GM11168 (cell line): Measurements from ENCODE around the gene MBTPS2.
"Not testable (repeated sequence)": the region's sequence is repeated elsewhere in the genome, so short reads cannot be mapped to it uniquely, and the experiment has no call there.

Experiments used
- in situ Hi-C: fragments of 300-500 bp; cut with MboI; formaldehyde crosslinking; loops from one replicate; pipeline ENCODE4 v1.12.0; 2022; ENCODE audit warnings: low sequenced_read_pairs; ENCODE audit not compliant: unreplicated experiment

Gene MBTPS2

GRCh38 chrX:21839334-21840192, at the start of gene MBTPS2:
Gene MBTPS2, plus strand, starts transcription at chrX:21839617. Its CDS starts 118 bp downstream, at chrX:21839735.
- in situ Hi-C loops, result no loop called here

- in situ Hi-C loops, result no loop called here
Observed at GRCh38 chrX:21798677-21799219, 40.7 kb upstream of the MBTPS2 start.

GRCh38 chrX:21799767-21800166, 39.6 kb upstream of the MBTPS2 start:
- in situ Hi-C loops, result no loop called here

- in situ Hi-C loops, result no loop called here
Observed at GRCh38 chrX:21800344-21800770, 39.1 kb upstream of the MBTPS2 start.

GRCh38 chrX:21802054-21802670, 37.3 kb upstream of the MBTPS2 start:
- in situ Hi-C loops, result no loop called here

GRCh38 chrX:21802839-21803238, 36.6 kb upstream of the MBTPS2 start:
- in situ Hi-C loops, result no loop called here

- in situ Hi-C loops, result no loop called here
Observed at GRCh38 chrX:21806691-21807090, 32.7 kb upstream of the MBTPS2 start.

- in situ Hi-C loops, result no loop called here
Observed at GRCh38 chrX:21811832-21812231, 27.6 kb upstream of the MBTPS2 start.

GRCh38 chrX:21812628-21813027, 26.8 kb upstream of the MBTPS2 start:
- in situ Hi-C loops, result no loop called here

- in situ Hi-C loops, result no loop called here
Observed at GRCh38 chrX:21813612-21814368, 25.6 kb upstream of the MBTPS2 start.

- in situ Hi-C loops, result no loop called here
Observed at GRCh38 chrX:21816136-21816535, 23.3 kb upstream of the MBTPS2 start.

- in situ Hi-C loops, result not testable (repeated sequence)
Observed at GRCh38 chrX:21820170-21820569, 19.2 kb upstream of the MBTPS2 start.

GRCh38 chrX:21821875-21822274, 17.5 kb upstream of the MBTPS2 start:
- in situ Hi-C loops, result no loop called here

- in situ Hi-C loops, result no loop called here
Observed at GRCh38 chrX:21831496-21831895, 7.9 kb upstream of the MBTPS2 start.

GRCh38 chrX:21837056-21837455, 2.4 kb upstream of the MBTPS2 start:
- in situ Hi-C loops, result no loop called here

- in situ Hi-C loops, result no loop called here
Observed at GRCh38 chrX:21838937-21839333, 482 bp upstream of the MBTPS2 start.

GRCh38 chrX:21840193-21840545, 752 bp downstream of the MBTPS2 start:
- in situ Hi-C loops, result no loop called here

- in situ Hi-C loops, result no loop called here
Observed at GRCh38 chrX:21843179-21843578, 3.8 kb downstream of the MBTPS2 start.

GRCh38 chrX:21845096-21845495, 5.7 kb downstream of the MBTPS2 start:
- in situ Hi-C loops, result no loop called here

GRCh38 chrX:21847342-21847741, 7.9 kb downstream of the MBTPS2 start:
- in situ Hi-C loops, result no loop called here

GRCh38 chrX:21853578-21853977, 14.2 kb downstream of the MBTPS2 start:
- in situ Hi-C loops, result no loop called here
